ENCODE data around the gene CHMP2A. TPM values are rescaled to one million over a fixed set of nuclear protein-coding genes. Genes with fewer than 3 reads are reported as not detected.

Gene CHMP2A
- polyA plus RNA-seq, 3 donors from 2014 or later, result 210 to 265 (median 231) TPM

GRCh38 chr19:58573658-58574164 is 18.8 kb upstream of the CHMP2A start:
- Mint-ChIP-seq H3K4me1 (peaks cover 29 to 36% of the 10 kb centered on the region in 2 donors), H3K4me3 (peak overlapping the region; percentile 95 to 99 (median 97)), H3K9me3 (no peaks in the 10 kb centered on the region), H3K27ac (peak overlapping the region; percentile 98 to 100 (median 100)), H3K27me3 (ENCODE audit: low read depth in 3 of 3) (peaks cover 19 to 20% (median 19%) of the 10 kb centered on the region in 3 donors), H3K36me3 (peaks cover 0 to 3% (median 0%) of the 10 kb centered on the region in 3 donors)
- DNase-seq, result no peak

DNA sequence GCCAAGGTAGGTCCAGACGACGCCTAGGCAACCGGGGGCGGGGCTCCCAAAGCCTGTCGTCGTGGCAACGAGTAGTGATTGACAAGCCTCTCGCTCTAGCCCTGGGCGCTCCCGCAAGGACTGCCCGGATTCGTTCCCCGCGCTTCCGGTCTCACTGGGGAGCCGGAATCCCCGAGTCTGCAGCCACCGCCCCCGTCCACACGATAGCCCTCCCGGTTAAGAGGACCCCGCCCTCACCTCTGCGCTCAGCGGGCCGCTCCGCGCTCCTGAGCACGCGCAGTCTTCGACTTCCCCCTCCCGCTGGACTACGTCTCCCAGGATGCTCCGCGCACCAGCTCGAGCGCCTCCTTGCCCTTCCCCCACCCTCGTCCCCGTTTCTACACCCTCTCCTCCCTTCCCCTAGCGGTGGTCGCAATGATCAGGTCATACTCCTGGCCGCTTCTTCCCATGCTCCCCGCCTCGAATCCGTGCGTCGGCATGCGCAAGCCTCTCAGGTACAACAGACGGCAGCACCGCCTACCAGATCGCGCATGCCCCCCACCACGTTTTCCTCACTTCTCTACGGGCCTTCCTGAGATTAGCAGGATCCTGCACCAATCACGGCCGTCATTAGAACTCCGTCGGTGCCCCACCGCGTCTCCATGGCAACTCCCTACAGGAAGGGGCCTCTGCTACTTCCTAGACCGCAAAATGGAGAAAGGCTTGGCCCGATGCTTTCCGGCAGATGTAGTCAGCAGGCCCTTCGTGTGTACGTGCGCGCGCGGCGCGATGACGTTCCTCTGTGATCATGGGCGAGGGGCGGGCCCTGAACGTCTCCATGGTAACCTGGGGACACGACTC is 18.1 kb upstream of the CHMP2A start, which contains the start of gene MZF1:
TSS of gene MZF1 (minus strand) at position 518 of the 840 bp plus-strand sequence. CDS start 1,946 bp downstream, outside the sequence.
- H3K27ac Mint-ChIP-seq, result peak within 1 kb of the TSS; percentile 98 to 100 (median 100)
- H3K4me3 Mint-ChIP-seq, result peak within 1 kb of the TSS; percentile 95 to 99 (median 97)
- H3K4me1 Mint-ChIP-seq, result peaks cover 31 to 36% of the 10 kb centered on the region in 2 donors
- H3K36me3 Mint-ChIP-seq, result peaks cover 0 to 3% (median 0%) of the 10 kb centered on the region in 3 donors
- H3K9me3 Mint-ChIP-seq, result no peaks in the 10 kb centered on the region
- DNase-seq, result peak; percentile 100
- H3K27me3 Mint-ChIP-seq (ENCODE audit: low read depth in 3 of 3), result peaks cover 19 to 20% (median 19%) of the 10 kb centered on the region in 3 donors

DNA sequence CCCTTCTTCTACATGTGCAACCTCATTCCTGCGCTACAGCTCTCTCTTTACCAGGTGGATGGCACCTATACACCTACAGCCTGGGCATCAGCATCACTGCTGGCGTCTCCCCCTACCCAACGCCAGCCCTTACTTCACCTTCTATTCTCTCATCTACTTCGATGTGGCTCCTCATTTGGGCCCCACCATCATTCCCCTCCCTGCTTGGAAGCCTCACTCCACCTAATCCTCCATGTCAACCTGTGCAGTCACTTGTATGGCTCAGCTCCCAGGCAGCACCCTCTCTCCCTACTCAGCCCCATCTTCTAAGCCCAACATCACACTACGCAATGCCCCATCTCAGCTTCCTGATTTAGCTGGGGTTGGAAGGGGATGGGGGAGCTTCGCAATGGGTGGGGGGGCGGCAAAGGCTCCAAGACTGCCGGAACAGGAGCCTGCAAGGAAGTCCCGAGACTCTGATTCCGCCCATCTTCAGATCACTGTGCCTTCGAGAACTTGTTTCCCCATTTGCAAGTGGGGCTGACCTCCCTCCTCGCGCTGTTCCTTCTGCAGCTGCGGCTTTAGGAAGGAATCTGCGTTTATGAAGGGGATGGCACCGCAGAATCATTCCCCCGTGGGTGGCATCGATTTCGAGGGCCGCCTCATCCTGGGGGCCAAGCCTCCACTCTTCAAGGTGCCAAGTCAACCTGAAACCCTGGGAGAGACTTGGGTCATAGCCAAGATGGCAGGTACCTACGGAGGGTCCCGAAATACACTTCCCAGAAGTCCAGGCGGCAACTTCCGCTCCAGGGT is 17.3 kb upstream of the CHMP2A start:
- H3K4me3 Mint-ChIP-seq, result peak overlapping the region; percentile 95 to 99 (median 97)
- H3K27me3 Mint-ChIP-seq (ENCODE audit: low read depth in 3 of 3), result peaks cover 19 to 20% (median 19%) of the 10 kb centered on the region in 3 donors
- H3K36me3 Mint-ChIP-seq, result peaks cover 0 to 3% (median 0%) of the 10 kb centered on the region in 3 donors
- DNase-seq, result no peak
- H3K4me1 Mint-ChIP-seq, result peaks cover 32 to 36% of the 10 kb centered on the region in 2 donors
- H3K9me3 Mint-ChIP-seq, result no peaks in the 10 kb centered on the region
- peak overlapping the region; percentile 98 to 100 (median 100) for H3K27ac Mint-ChIP-seq

GRCh38 chr19:58571575-58571947 is 16.7 kb upstream of the CHMP2A start:
- Mint-ChIP-seq H3K36me3 (peaks cover 0 to 3% (median 0%) of the 10 kb centered on the region in 3 donors), H3K9me3 (no peaks in the 10 kb centered on the region), H3K27ac (peak overlapping the region; percentile 98 to 100 (median 100)), H3K4me3 (peak overlapping the region in 2 of 5 donors; percentile 95 to 96), H3K27me3 (ENCODE audit: low read depth in 3 of 3) (peaks cover 19 to 20% (median 19%) of the 10 kb centered on the region in 3 donors), H3K4me1 (peaks cover 32 to 36% of the 10 kb centered on the region in 2 donors)
- no peak for DNase-seq

GRCh38 chr19:58570770-58571574 is 16.1 kb upstream of the CHMP2A start:
- no peak for DNase-seq
- H3K9me3 Mint-ChIP-seq, result no peaks in the 10 kb centered on the region
- peak overlapping the region in 1 of 6 donors; percentile 98 for H3K27ac Mint-ChIP-seq
- H3K27me3 Mint-ChIP-seq (ENCODE audit: low read depth in 3 of 3), result peaks cover 19 to 20% (median 19%) of the 10 kb centered on the region in 3 donors
- H3K4me1 Mint-ChIP-seq, result peaks cover 30 to 34% of the 10 kb centered on the region in 2 donors
- peak overlapping the region in 1 of 5 donors; percentile 96 for H3K4me3 Mint-ChIP-seq
- peaks cover 0 to 3% (median 0%) of the 10 kb centered on the region in 3 donors for H3K36me3 Mint-ChIP-seq

- Mint-ChIP-seq H3K9me3 (no peaks in the 10 kb centered on the region), H3K27me3 (ENCODE audit: low read depth in 3 of 3) (peaks cover 16 to 17% (median 17%) of the 10 kb centered on the region in 3 donors), H3K27ac (no peak overlapping the region), H3K4me1 (peaks cover 25 to 29% of the 10 kb centered on the region in 2 donors), H3K36me3 (peaks cover 0 to 3% (median 0%) of the 10 kb centered on the region in 3 donors), H3K4me3 (no peak overlapping the region)
- DNase-seq, result no peak
Measured at GRCh38 chr19:58569943-58570670, 15.2 kb upstream of the CHMP2A start.

DNA sequence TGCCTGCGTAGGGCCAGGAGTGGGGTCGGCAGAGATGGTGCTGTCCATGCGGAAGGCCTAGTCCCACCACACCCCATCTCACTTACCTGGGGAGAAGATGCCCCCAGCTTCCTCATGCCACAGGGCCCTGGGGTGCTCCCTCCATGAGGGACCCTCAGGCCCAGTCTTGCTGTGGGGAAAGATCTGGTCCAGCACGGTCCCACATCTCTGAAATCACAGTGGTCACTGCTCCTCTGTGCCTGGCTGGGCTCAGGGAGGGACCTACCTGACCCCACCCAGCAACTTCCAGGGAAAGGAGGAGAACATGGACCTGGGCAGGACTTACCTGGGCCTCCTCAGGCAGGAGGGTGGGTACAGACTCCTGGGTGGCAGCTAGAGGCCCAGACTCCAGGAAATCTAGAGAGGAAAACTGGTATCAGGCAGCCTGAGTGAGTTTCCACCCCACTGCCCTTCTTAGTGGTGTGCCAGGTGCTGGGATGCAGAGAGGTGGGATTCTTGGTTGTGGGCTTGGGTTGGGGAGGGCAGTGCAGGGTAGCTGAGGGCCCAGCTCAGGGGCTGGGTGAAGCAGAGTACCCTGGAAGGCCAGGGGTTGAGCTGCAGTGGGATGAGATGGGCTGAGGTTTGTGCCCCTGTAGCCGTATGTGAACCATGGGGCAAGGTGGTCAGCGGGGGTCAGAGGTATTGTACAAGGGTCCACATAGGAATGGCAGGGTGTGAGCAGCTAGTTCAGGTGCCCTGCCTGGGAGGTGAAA is 14.5 kb upstream of the CHMP2A start:
- DNase-seq, result no peak
- Mint-ChIP-seq H3K9me3 (no peaks in the 10 kb centered on the region), H3K4me3 (no peak overlapping the region), H3K4me1 (peaks cover 23 to 29% of the 10 kb centered on the region in 2 donors), H3K36me3 (peaks cover 0 to 3% (median 0%) of the 10 kb centered on the region in 3 donors), H3K27me3 (ENCODE audit: low read depth in 3 of 3) (peaks cover 15 to 17% (median 16%) of the 10 kb centered on the region in 3 donors), H3K27ac (peak overlapping the region in 1 of 6 donors; percentile 45)

DNA sequence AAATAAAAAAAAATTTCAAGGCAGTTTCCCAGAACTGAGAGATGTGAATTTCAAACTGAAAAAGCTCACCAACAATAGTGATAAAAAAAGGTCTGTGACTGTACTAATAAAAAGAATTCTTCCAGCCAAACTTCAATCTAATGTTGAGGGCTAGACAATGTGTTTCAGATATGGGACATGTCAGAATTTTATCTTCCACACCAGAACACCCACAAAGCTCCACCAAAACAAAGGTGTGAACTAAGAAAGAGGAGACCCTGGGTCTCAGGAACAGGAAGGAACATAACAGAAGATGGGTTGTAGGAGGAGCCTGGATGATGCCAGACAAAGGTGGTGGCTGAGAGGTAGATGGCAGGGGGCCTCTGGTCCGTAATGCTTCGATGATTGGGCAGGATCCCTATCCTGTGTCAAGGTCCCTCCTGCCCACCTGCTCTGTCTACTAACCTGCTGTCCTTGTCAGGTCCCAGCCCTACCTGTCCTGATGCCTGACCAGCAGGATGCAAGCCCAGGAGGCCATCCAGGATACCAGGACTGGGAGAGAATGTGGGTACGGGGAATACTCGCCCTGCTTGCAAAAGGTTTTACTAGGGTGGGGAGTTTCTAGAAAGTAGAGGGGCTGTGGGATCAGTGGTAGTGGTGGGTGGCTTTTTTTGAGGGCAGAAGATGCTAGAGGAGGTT is 13.7 kb upstream of the CHMP2A start:
- Mint-ChIP-seq H3K9me3 (no peaks in the 10 kb centered on the region), H3K4me1 (peaks cover 20 to 29% of the 10 kb centered on the region in 2 donors), H3K27me3 (ENCODE audit: low read depth in 3 of 3) (peaks cover 12 to 14% (median 12%) of the 10 kb centered on the region in 3 donors), H3K36me3 (peaks cover 0 to 3% (median 0%) of the 10 kb centered on the region in 3 donors), H3K27ac (peak overlapping the region in 2 of 6 donors; percentile 12 to 45), H3K4me3 (no peak overlapping the region)
- DNase-seq, result no peak

GRCh38 chr19:58566989-58567388 is 12.1 kb upstream of the CHMP2A start:
- Mint-ChIP-seq H3K9me3 (peaks cover 0 to 2% (median 0%) of the 10 kb centered on the region in 6 donors), H3K4me3 (no peak overlapping the region), H3K27me3 (ENCODE audit: low read depth in 3 of 3) (peaks cover 6 to 11% (median 6%) of the 10 kb centered on the region in 3 donors), H3K27ac (no peak overlapping the region), H3K4me1 (peaks cover 20 to 29% of the 10 kb centered on the region in 2 donors), H3K36me3 (peaks cover 0 to 2% (median 0%) of the 10 kb centered on the region in 3 donors)
- no peak for DNase-seq

GRCh38 chr19:58563823-58564222 is 8.9 kb upstream of the CHMP2A start:
- Mint-ChIP-seq H3K36me3 (no peaks in the 10 kb centered on the region), H3K4me3 (peak overlapping the region; percentile 60 to 97 (median 79)), H3K4me1 (peaks cover 48 to 56% of the 10 kb centered on the region in 2 donors), H3K27me3 (ENCODE audit: low read depth in 3 of 3) (peaks cover 9 to 17% (median 17%) of the 10 kb centered on the region in 3 donors), H3K27ac (peak overlapping the region in 5 of 6 donors; percentile 35 to 88 (median 65)), H3K9me3 (peaks cover 0 to 2% (median 0%) of the 10 kb centered on the region in 6 donors)
- DNase-seq, result no peak

GRCh38 chr19:58563034-58563573 is 8.2 kb upstream of the CHMP2A start:
- H3K9me3 Mint-ChIP-seq, result peaks cover 0 to 2% (median 0%) of the 10 kb centered on the region in 6 donors
- H3K36me3 Mint-ChIP-seq, result no peaks in the 10 kb centered on the region
- peak in 2 of 3 donors; percentile 54 to 61 for DNase-seq
- peak overlapping the region; percentile 79 to 97 (median 88) for H3K4me3 Mint-ChIP-seq
- peak overlapping the region; percentile 42 to 99 (median 82) for H3K27ac Mint-ChIP-seq
- peaks cover 48 to 59% of the 10 kb centered on the region in 2 donors for H3K4me1 Mint-ChIP-seq
- H3K27me3 Mint-ChIP-seq (ENCODE audit: low read depth in 3 of 3), result peaks cover 13 to 23% (median 19%) of the 10 kb centered on the region in 3 donors

All from immature natural killer cell (primary cell).